Stomach (tissue), 9 donors: ENCODE data around the gene NLRP3. TPM values are rescaled to one million over a fixed set of nuclear protein-coding genes. Genes with fewer than 3 reads are reported as not detected.

Experiments used
- DNase-seq, 2 donors: peaks; one replicate each; pipeline versions ENCODE4 v3.0.0 to v3.0.0-alpha.2; 2013 to 2019
- H3K27ac ChIP-seq, 5 donors: fragments of 200-600 bp in 4 of 5; sonication (generic) in 4 of 5; one replicate each; pipeline ENCODE4 v1.5.1; 2013 to 2019; ENCODE audit warnings: mild to moderate bottlenecking in 1 of 5, moderate library complexity in 1 of 5
- H3K27me3 ChIP-seq, 3 donors: fragments of 200-600 bp; sonication (generic); one replicate each; pipeline ENCODE4 v1.5.1; 2017 to 2019; ENCODE audit warnings: mixed run types in 1 of 3
- H3K36me3 ChIP-seq, 4 donors: fragments of 200-600 bp; sonication (generic); 1 replicate in 3 of 4; 2 replicates in 1 of 4; pipeline ENCODE4 v1.5.1; 2016 to 2019
- H3K4me1 ChIP-seq, 4 donors: fragments of 200-600 bp; sonication (generic); one replicate each; pipeline ENCODE4 v1.5.1; 2016 to 2019
- H3K4me3 ChIP-seq, 4 donors: fragments of 200-600 bp; sonication (generic) in 3 of 4; one replicate each; pipeline ENCODE4 v1.5.1; 2016 to 2019; ENCODE audit warnings: mild to moderate bottlenecking in 1 of 4
- H3K9me3 ChIP-seq, 4 donors: fragments of 200-600 bp; sonication (generic); one replicate each; pipeline ENCODE4 v1.5.1; 2016 to 2019
- EP300 ChIP-seq: sonication (generic); formaldehyde crosslinking; IDR thresholded peaks from one replicate; pipeline ENCODE4 v1.6.1; 2017; ENCODE audit warnings: antibody characterized with exemption
- POLR2A ChIP-seq, 4 donors: fragments of 450-650 bp; IDR thresholded peaks; one replicate each; pipeline ENCODE4 v1.6.1; 2016; ENCODE audit warnings: antibody characterized with exemption in 4 of 4, control low read depth in 2 of 4, mild to moderate bottlenecking in 1 of 4, moderate library complexity in 1 of 4
- POLR2AphosphoS5 ChIP-seq, 3 donors: sonication (generic); formaldehyde crosslinking; IDR thresholded peaks; one replicate each; pipeline ENCODE4 v1.6.1; 2016; ENCODE audit warnings: antibody characterized with exemption in 3 of 3
- WGBS, 5 donors: extraction: QIAGEN DNeasy Blood & Tissue Kit in 3 of 5; methylation state at CpG; one replicate each; pipeline versions ENCODE4 v1.1.5 to v1.1.7; 2013 to 2018; 5-methylcytosine and 5-hydroxymethylcytosine counted together
- intact Hi-C: fragments of 100-400 bp; cut with DNase I; formaldehyde crosslinking; loops from one replicate; pipeline ENCODE4 v1.15.1; 2023; ENCODE audit warnings: low total_unique reads
- polyA plus RNA-seq, 3 donors: library from polyadenylated mRNA; stranded (reverse); fragments of 200-250 nt; gene quantifications; one replicate each; pipeline ENCODE4 v1.2.3, GENCODE V29; 2013
- total RNA-seq, 5 donors: library from RNA; depleted of rRNA; stranded (reverse); fragments of >200 nt; gene quantifications; one replicate each; pipeline versions ENCODE4 v1.1.0 to v1.2.3, GENCODE V29; 2014 to 2016
- TF ChIP-seq, protein P1 (sequence below), 7 experiments: fragments of 450-650 bp in 4 of 7; fragments of 200-600 bp in 3 of 7; sonication (generic) in 3 of 7; IDR thresholded peaks; one replicate each; pipeline ENCODE4 v1.5.1; 2016 to 2019; ENCODE audit warnings: antibody characterized with exemption in 7 of 7, control low read depth in 2 of 7, mild to moderate bottlenecking in 1 of 7
- donor health status: healthy with polysubstance abuse.
- donor health status: Bipolar disorder and iron deficiency.
- donor health status: healthy.

The NLRP3 gene
- total and polyA plus RNA-seq, 8 donors: under 0.01 to 5.5 (median 2.0) TPM; not detected in 1

DNA sequence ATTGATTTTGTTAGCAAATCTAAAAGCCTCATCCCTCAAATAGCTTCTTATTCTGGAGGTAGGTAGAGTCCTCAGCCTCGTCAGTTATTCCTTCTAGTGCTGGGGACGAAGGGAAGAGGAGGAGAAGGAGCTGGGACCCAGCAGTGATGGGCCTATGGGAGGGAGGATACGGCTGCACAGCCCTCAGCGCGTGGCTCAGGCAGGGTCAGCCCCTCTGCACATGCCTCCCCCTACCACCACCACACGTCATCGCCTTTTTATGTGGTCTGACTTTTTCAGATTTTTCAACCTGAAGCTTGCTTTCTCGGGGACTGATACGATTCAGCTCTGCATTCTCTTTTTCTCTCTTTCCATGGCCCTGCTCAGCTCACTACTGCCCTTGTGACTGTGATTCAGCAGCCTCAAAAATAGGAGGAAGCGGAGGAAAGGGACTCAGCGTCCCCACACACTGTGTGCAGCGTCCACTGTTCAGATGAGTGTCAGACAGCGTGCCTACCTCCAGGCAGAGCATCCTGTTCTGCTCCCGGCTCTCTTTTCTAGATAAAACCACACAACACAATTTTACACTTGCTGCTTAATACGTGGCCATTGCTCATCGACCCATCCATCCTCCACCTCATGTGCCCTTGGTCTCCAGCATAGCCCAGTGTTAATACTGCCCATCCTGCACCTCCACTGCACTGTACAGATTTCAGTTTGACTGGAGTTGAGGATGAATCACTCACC lies 41.1 kb downstream of the NLRP3 start:
- H3K9me3 ChIP-seq: no peaks in the 10 kb centered on the region
- peaks cover 0 to 16% (median 0%) of the 10 kb centered on the region in 3 donors for H3K27me3 ChIP-seq
- intact Hi-C loops: no loop called here
- H3K4me1 ChIP-seq: no peaks in the 10 kb centered on the region
- H3K27ac ChIP-seq: no peak overlapping the region
- no peak for DNase-seq
- H3K36me3 ChIP-seq: no peaks in the 10 kb centered on the region
- no peak overlapping the region for H3K4me3 ChIP-seq
- WGBS, 5 donors: 70 to 82% (median 75%) methylated on average over 16 of the region's 16 CpGs
- TF ChIP-seq EP300 (no peak), POLR2A (IDR thresholded peaks at IDR 0.05) (no peak)
- TF ChIP-seq, protein P1, sequence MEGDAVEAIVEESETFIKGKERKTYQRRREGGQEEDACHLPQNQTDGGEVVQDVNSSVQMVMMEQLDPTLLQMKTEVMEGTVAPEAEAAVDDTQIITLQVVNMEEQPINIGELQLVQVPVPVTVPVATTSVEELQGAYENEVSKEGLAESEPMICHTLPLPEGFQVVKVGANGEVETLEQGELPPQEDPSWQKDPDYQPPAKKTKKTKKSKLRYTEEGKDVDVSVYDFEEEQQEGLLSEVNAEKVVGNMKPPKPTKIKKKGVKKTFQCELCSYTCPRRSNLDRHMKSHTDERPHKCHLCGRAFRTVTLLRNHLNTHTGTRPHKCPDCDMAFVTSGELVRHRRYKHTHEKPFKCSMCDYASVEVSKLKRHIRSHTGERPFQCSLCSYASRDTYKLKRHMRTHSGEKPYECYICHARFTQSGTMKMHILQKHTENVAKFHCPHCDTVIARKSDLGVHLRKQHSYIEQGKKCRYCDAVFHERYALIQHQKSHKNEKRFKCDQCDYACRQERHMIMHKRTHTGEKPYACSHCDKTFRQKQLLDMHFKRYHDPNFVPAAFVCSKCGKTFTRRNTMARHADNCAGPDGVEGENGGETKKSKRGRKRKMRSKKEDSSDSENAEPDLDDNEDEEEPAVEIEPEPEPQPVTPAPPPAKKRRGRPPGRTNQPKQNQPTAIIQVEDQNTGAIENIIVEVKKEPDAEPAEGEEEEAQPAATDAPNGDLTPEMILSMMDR (IDR thresholded peaks at IDR 0.05): no peak

DNA sequence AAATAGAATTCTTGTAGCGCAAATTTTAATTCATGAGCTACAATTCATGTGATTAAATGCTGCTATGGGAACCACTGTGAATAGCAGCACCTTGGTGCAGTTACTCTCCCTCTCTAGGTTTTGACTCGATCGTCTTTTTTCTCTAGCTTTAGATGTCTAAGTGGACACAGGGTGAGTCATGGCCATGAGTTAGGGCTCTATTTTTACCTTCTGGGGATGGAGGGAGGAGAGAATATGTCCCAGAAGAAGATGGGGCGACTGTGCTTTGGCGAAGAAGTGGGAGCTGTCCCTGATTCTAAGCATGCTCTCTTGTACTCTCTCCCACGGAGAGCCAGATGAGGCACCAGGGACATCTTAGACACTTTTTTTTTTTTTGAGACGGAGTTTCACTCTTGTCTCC lies 43.5 kb downstream of the NLRP3 start:
- intact Hi-C loops: no loop called here

DNA sequence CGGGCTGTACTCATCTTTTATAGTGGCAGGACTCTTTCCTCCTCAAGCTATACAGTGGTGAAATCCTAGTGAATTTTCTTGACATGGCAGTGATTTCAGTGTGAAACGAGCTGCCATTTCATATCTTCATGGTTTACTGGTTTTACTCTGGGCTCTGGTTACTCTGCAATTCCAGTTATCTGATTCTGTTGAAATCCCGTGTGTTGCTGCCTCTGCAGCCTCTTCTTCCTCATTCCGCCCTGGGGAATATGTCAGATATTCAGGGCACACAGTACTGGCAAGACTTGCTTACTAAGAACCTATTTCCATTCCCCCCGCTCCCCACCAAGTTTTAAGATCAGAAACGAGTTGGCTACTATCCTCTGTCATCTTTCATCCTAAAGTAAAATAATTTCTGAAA lies 49.8 kb downstream of the NLRP3 start:
- Histone ChIP-seq H3K36me3 (no peaks in the 10 kb centered on the region), H3K4me1 (no peaks in the 10 kb centered on the region), H3K4me3 (no peak overlapping the region), H3K27ac (no peak overlapping the region), H3K27me3 (no peaks in the 10 kb centered on the region), H3K9me3 (peaks cover 0 to 6% (median 3%) of the 10 kb centered on the region in 4 donors)
- no peak for DNase-seq
- WGBS, 5 donors: 64 to 69% (median 66%) methylated on average over 6 of the region's 6 CpGs
- TF ChIP-seq EP300 (no peak), POLR2A (IDR thresholded peaks at IDR 0.05) (no peak), POLR2AphosphoS5 (IDR thresholded peaks at IDR 0.05) (no peak)
- TF ChIP-seq, protein P1 (IDR thresholded peaks at IDR 0.05): no peak
- intact Hi-C loops: no loop called here

More for the DNA sequence above, 43.5 kb downstream of the NLRP3 start:
- H3K9me3 ChIP-seq: peaks cover 0 to 6% (median 3%) of the 10 kb centered on the region in 4 donors
- WGBS, 5 donors: 76 to 90% (median 77%) methylated on average over 7 of the region's 7 CpGs
- no peaks in the 10 kb centered on the region for H3K36me3 ChIP-seq
- H3K4me1 ChIP-seq: no peaks in the 10 kb centered on the region
- TF ChIP-seq POLR2A (IDR thresholded peaks at IDR 0.05) (no peak), POLR2AphosphoS5 (IDR thresholded peaks at IDR 0.05) (no peak), EP300 (no peak)
- TF ChIP-seq, protein P1 (IDR thresholded peaks at IDR 0.05): no peak
- H3K27ac ChIP-seq: no peak overlapping the region
- no peak overlapping the region for H3K4me3 ChIP-seq
- H3K27me3 ChIP-seq: peaks cover 0 to 7% (median 0%) of the 10 kb centered on the region in 3 donors
- DNase-seq: no peak

DNA sequence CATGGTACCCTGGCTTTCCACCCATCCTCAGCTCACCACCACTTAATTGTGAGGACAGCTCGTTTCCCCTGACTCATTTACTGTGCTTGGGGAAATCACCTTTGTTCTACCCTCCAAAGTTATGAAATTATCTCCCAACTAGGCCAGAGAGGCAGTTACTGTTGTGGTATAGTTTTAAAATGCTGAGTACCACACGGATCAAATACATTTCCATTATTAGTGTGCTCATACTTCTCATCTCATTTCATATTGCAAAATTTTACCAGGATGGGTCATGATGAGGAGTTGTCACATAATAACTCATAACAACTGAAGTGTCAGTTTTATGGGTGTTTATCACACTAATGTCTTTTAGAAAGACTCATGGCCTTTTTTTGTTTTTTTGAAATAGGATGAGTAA lies 51.2 kb downstream of the NLRP3 start:
- Histone ChIP-seq H3K4me1 (no peaks in the 10 kb centered on the region), H3K27ac (no peak overlapping the region), H3K36me3 (no peaks in the 10 kb centered on the region), H3K4me3 (no peak overlapping the region), H3K27me3 (no peaks in the 10 kb centered on the region), H3K9me3 (peaks cover 0 to 6% (median 3%) of the 10 kb centered on the region in 4 donors)
- DNase-seq: no peak
- 53 to 66% (median 64%) methylated on average over 2 of the region's 2 CpGs for WGBS, 5 donors
- TF ChIP-seq POLR2A (IDR thresholded peaks at IDR 0.05): no peak
- no peak for TF ChIP-seq EP300
- intact Hi-C loops: no loop called here
